WERI-Rb-1 (cell line): ENCODE data around the gene SEC24D.
"Not testable (repeated sequence)": the region's sequence is repeated elsewhere in the genome, so short reads cannot be mapped to it uniquely, and the experiment has no call there.

ENCODE experiments used
- DNase-seq: peaks from one replicate; pipeline ENCODE4 v3.0.0-alpha.2; 2020
- H3K27ac ChIP-seq: fragments of 250-450 bp; sonication (Bioruptor Pico); 2 replicates; pipeline ENCODE4 v1.5.1; 2020; ENCODE audit warnings: mild to moderate bottlenecking, moderate library complexity
- H3K27me3 ChIP-seq: fragments of 250-450 bp; sonication (Bioruptor Pico); 2 replicates; pipeline ENCODE4 v1.5.1; 2021; ENCODE audit warnings: mild to moderate bottlenecking, low read depth, moderate library complexity; ENCODE audit not compliant: insufficient read depth, severe bottlenecking
- H3K36me3 ChIP-seq: fragments of 250-450 bp; sonication (Bioruptor Pico); 2 replicates; pipeline ENCODE4 v1.5.1; 2020; ENCODE audit warnings: mild to moderate bottlenecking, moderate library complexity
- H3K4me3 ChIP-seq: 2 replicates; pipeline ENCODE4 v1.5.1; 2011; ENCODE audit warnings: low read depth, mild to moderate bottlenecking, control low read depth, low read length
- H3K9me3 ChIP-seq: fragments of 250-450 bp; sonication (Bioruptor Pico); 2 replicates; pipeline ENCODE4 v1.5.1; 2021; ENCODE audit warnings: mild to moderate bottlenecking, moderate library complexity; ENCODE audit not compliant: severe bottlenecking
- CTCF ChIP-seq: IDR thresholded peaks from 2 replicates; pipeline ENCODE4 v1.5.1; 2011; ENCODE audit warnings: low read depth, mild to moderate bottlenecking, control low read depth, inconsistent platforms, low read length

Gene SEC24D

DNA sequence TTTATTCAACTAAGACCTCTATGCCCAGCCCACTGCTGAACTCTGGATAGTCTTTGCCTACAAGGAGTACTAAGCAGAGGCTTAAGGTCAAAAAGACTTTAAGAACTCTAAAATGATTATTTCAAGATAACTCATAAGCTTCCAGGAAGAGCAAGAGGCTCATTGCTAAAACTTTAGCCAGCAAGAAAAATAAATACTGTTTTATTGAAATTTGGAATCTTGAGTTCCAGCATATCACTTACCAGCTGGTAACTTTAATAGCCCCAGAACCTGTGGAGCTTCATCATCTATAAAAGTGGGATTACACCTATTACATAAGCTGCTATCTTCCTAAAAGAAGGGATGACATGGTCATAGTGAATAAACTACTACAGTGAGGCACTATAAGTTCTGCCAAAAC is 47.0 kb downstream of the SEC24D start:
- no peak for DNase-seq
- Histone ChIP-seq H3K36me3 (no peaks in the 10 kb centered on the region; the same call in 1 of the 2 replicates), H3K27me3 (no peaks in the 10 kb centered on the region), H3K9me3 (no peaks in the 10 kb centered on the region), H3K27ac (no peak overlapping the region), H3K4me3 (no peak overlapping the region)
- TF ChIP-seq CTCF = no peak

DNA sequence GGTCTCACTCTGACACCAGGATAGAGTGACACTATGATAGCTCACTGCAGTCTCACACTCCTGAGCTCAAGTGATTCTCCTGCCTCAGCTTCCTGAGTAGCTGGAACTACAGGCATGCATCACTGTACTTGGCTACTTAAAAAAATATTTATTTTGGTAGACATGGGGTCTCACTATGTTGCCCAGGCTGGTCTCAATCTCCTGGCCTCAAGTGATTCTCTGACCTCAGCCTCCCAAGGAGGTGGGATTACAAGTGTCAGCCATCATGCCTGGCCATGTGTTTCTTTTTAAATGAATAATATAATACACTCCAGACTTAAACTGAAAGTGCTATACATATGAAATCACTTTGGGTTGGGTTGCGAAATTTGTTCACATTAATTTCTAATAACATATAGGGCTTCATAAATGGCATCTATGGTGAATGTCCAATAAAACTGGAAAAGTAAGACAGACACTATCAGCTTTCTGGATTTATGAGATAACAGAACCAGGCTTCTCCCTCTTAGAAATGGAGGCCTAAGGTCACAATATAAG is 48.0 kb downstream of the SEC24D start:
- H3K4me3 ChIP-seq = no peak overlapping the region
- no peak for TF ChIP-seq CTCF
- H3K36me3 ChIP-seq = no peaks in the 10 kb centered on the region; the same call in 1 of the 2 replicates
- no peak for DNase-seq
- no peak overlapping the region for H3K27ac ChIP-seq
- no peaks in the 10 kb centered on the region for H3K27me3 ChIP-seq
- H3K9me3 ChIP-seq = no peaks in the 10 kb centered on the region

GRCh38 chr4:118784776-118785175 is 51.1 kb downstream of the SEC24D start:
- Histone ChIP-seq H3K9me3 (no peaks in the 10 kb centered on the region), H3K4me3 (no peak overlapping the region), H3K27ac (no peak overlapping the region), H3K36me3 (no peaks in the 10 kb centered on the region; the same call in 1 of the 2 replicates), H3K27me3 (no peaks in the 10 kb centered on the region)
- no peak for TF ChIP-seq CTCF
- no peak for DNase-seq

GRCh38 chr4:118783887-118784286 is 52.0 kb downstream of the SEC24D start:
- H3K9me3 ChIP-seq = no peaks in the 10 kb centered on the region
- no peak overlapping the region for H3K4me3 ChIP-seq
- H3K36me3 ChIP-seq = no peaks in the 10 kb centered on the region; the same call in 1 of the 2 replicates
- TF ChIP-seq CTCF = no peak
- no peaks in the 10 kb centered on the region for H3K27me3 ChIP-seq
- no peak overlapping the region for H3K27ac ChIP-seq
- no peak for DNase-seq

- not testable (repeated sequence) for H3K9me3 ChIP-seq, DNase-seq, H3K36me3 ChIP-seq, H3K27ac ChIP-seq, H3K4me3 ChIP-seq, H3K27me3 ChIP-seq
These were observed 53.0 kb downstream of the SEC24D start for GRCh38 chr4:118782886-118783285.

DNA sequence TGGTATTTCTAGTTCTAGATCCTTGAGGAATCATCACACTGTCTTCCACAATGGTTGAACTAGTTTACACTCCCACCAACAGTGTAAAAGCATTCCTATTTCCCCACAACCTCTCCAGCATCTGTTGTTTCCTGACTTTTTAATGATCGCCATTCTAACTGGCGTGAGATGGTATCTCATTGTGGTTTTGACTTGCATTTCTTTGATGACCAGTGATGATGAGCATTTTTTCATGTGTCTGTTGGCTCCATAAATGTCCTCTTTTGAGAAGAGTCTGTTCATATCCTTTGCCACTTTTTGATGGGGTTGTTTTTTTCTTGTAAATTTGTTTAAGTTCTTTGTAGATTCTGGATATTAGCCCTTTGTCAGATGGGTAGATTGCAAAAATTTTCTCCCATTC is 58.3 kb downstream of the SEC24D start:
- H3K9me3 ChIP-seq, H3K4me3 ChIP-seq, H3K27me3 ChIP-seq, DNase-seq, H3K36me3 ChIP-seq, H3K27ac ChIP-seq: not testable (repeated sequence)

DNA sequence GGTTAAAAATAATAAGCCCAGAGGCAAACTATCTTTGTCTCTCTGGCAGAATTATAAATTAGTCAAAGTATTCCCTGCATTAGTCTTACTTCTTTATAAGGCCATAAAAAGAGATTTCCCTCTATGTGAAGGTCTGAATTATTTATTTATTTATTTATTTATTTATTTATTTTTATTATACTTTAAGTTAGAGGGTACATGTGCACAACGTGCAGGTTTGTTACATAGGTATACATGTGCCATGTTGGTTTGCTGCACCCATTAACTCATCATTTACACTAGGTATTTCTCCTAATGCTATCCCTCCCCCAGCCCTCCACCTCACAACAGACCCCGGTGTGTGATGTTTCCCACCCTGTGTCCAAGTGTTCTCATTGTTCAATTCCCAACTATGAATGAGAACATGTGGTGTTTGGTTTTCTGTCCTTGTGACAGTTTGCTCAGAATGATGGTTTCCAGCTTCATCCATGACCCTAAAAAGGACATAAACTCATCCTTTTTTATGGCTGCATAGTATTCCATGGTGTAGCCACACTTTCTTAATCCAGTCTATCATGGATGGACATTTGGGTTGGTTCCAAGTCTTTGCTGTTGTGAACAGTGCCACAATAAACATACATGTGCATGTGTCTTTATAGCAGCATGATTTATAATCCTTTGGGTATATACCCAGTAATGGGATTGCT is 58.8 kb downstream of the SEC24D start:
- H3K27me3 ChIP-seq, H3K36me3 ChIP-seq, H3K4me3 ChIP-seq, H3K27ac ChIP-seq, H3K9me3 ChIP-seq, DNase-seq: not testable (repeated sequence)
